Panc1 (cell line): Measurements from ENCODE around the gene FCRL4.

Experiments used
- CTCF ChIP-seq: fragments of 450-650 bp; IDR thresholded peaks from 2 replicates; pipeline ENCODE4 v1.5.1; 2017; ENCODE audit warnings: mild to moderate bottlenecking
- POLR2AphosphoS5 ChIP-seq: IDR thresholded peaks from 2 replicates; pipeline ENCODE4 v1.6.1; 2012; ENCODE audit warnings: mild to moderate bottlenecking, low read depth, low read length, moderate library complexity
- REST ChIP-seq, 2 experiments: IDR thresholded peaks; 2 replicates each; pipeline ENCODE4 v1.6.1; 2011 to 2012; ENCODE audit warnings: low read depth in 2 of 2, control low read depth in 1 of 2, low read length in 1 of 2, mild to moderate bottlenecking in 1 of 2, moderate library complexity in 1 of 2; ENCODE audit not compliant: insufficient read depth in 1 of 2
- SIN3A ChIP-seq: IDR thresholded peaks from 2 replicates; pipeline ENCODE4 v1.6.1; 2012; ENCODE audit warnings: low read depth, mild to moderate bottlenecking, low read length, moderate library complexity, borderline replicate concordance; ENCODE audit not compliant: insufficient read depth
- TCF7L2 ChIP-seq: IDR thresholded peaks from 2 replicates; pipeline ENCODE4 v1.6.1; 2011; ENCODE audit warnings: mild to moderate bottlenecking, low read depth, low read length, inconsistent platforms

- TF ChIP-seq CTCF (peak; percentile 20), REST (IDR thresholded peaks at IDR 0.05; ENCODE audit: insufficient read depth in 1 of 2, low read depth in 2 of 2, low read length in 1 of 2) (no peak), TCF7L2 (no peak), POLR2AphosphoS5 (no peak), SIN3A (no peak)
Measured at GRCh38 chr1:157626099-157626498, 28.2 kb upstream of the FCRL4 start.
